HCT116 (cell line): Measurements from ENCODE around the gene RHBDF2. TPM values are rescaled to one million over a fixed set of nuclear protein-coding genes. Genes with fewer than 3 reads are reported as not detected.

Experiments
- ATAC-seq: fragments of 200-7000 bp; cut with Tn5 transposase; 2 replicates; pipeline ENCODE4 v1.9.1; 2020; ENCODE audit warnings: mild to moderate bottlenecking, moderate library complexity
- BruUV-seq: library from RNA; stranded (reverse); fragments of 400-500 nt; replicated peaks from 2 replicates; lab custom pipeline; 2021; lab: Mats Ljungman, UMichigan
- CTCF ChIA-PET: fragments of 300-600 bp; sonication (Branson Sonifier 250); formaldehyde crosslinking; loops from one replicate; lab custom pipeline; 2021; ENCODE audit warnings: antibody characterized with exemption; lab: Charles Lee
- POLR2A ChIA-PET: fragments of 300-600, 350-600 bp; sonication (Branson Sonifier 250); formaldehyde crosslinking; loops from one replicate; lab custom pipeline; 2021; ENCODE audit warnings: antibody characterized with exemption; lab: Charles Lee
- RAD21 ChIA-PET, 2 experiments: fragments of 300-600 bp; sonication (Branson Sonifier 250); formaldehyde crosslinking; loops; one replicate each; lab custom pipeline; 2023; ENCODE audit warnings: low total read pairs in 2 of 2; ENCODE audit not compliant: uncharacterized antibody in 2 of 2, unreplicated experiment in 2 of 2, low non-redundant PET in 1 of 2; lab: Charles Lee
- DNase-seq: peaks from one replicate; pipeline ENCODE4 v3.0.0-alpha.2; 2010; ENCODE audit warnings: low read depth, low spot score
- H2AFZ ChIP-seq: fragments of 200-600 bp; shearing (Covaris generic), sonication (generic); 2 replicates; pipeline ENCODE4 v1.6.1; 2017; ENCODE audit warnings: low read depth, mixed run types, mixed read lengths, antibody characterized with exemption, low read length; ENCODE audit not compliant: poor library complexity, severe bottlenecking
- H3K27ac ChIP-seq: 2 replicates; pipeline ENCODE4 v1.5.1; 2012; ENCODE audit warnings: low read depth, low read length
- H3K27me3 ChIP-seq: fragments of 200-600 bp; sonication (generic); 2 replicates; pipeline ENCODE4 v1.6.1; 2016; ENCODE audit warnings: mixed run types, low read length, mixed read lengths; ENCODE audit not compliant: insufficient read depth
- H3K36me3 ChIP-seq, 2 experiments: fragments of 200-500 bp in 1 of 2; fragments of 200-600 bp in 1 of 2; sonication (Bioruptor generic) in 1 of 2; sonication (generic) in 1 of 2; 2 replicates each; pipeline versions ENCODE4 v1.5.1 to v1.6.1; 2014 to 2016; ENCODE audit warnings: low read length in 2 of 2, inconsistent platforms in 1 of 2, mixed read lengths in 1 of 2, mixed run types in 1 of 2; ENCODE audit not compliant: insufficient read depth in 2 of 2, control insufficient read depth in 1 of 2
- H3K4me1 ChIP-seq, 2 experiments: fragments of 200-600 bp in 1 of 2; sonication (generic) in 1 of 2; 2 replicates each; pipeline versions ENCODE4 v1.5.1 to v1.6.1; 2012 to 2017; ENCODE audit warnings: low read length in 2 of 2, inconsistent platforms in 1 of 2, mild to moderate bottlenecking in 1 of 2, mixed read lengths in 1 of 2, mixed run types in 1 of 2, moderate library complexity in 1 of 2; ENCODE audit not compliant: insufficient read depth in 2 of 2, control insufficient read depth in 1 of 2
- H3K4me2 ChIP-seq: fragments of 200-600 bp; sonication (generic); 2 replicates; pipeline ENCODE4 v1.6.1; 2017; ENCODE audit warnings: mixed run types, low read length, mixed read lengths
- H3K4me3 ChIP-seq, 2 experiments: fragments of 200-600 bp in 1 of 2; sonication (generic) in 1 of 2; replicated peaks in 1 of 2; 2 replicates each; pipeline ENCODE4 v1.5.1; 2011 to 2016; ENCODE audit warnings: low read length in 2 of 2, control low read depth in 1 of 2, low read depth in 1 of 2, mild to moderate bottlenecking in 1 of 2, mixed read lengths in 1 of 2, mixed run types in 1 of 2
- H3K79me2 ChIP-seq: fragments of 200-600 bp; sonication (generic); 2 replicates; pipeline ENCODE4 v1.6.1; 2017; ENCODE audit warnings: mild to moderate bottlenecking, mixed run types, low read length, moderate library complexity, mixed read lengths; ENCODE audit not compliant: insufficient read depth
- H3K9ac ChIP-seq: fragments of 200-600 bp; sonication (generic); 2 replicates; pipeline ENCODE4 v1.6.1; 2016; ENCODE audit warnings: low read length, mixed read lengths
- H3K9me2 ChIP-seq: fragments of 200-600 bp; sonication (generic), shearing (Covaris generic); 2 replicates; pipeline ENCODE4 v1.6.1; 2017; ENCODE audit warnings: mixed run types, mild to moderate bottlenecking, moderate library complexity; ENCODE audit not compliant: insufficient read depth
- H3K9me3 ChIP-seq, 2 experiments: fragments of 200-500 bp in 1 of 2; fragments of 200-600 bp in 1 of 2; sonication (Bioruptor generic) in 1 of 2; sonication (generic) in 1 of 2; 2 replicates each; pipeline ENCODE4 v1.6.1; 2014 to 2017; ENCODE audit warnings: low read length in 2 of 2, mixed read lengths in 2 of 2, inconsistent platforms in 1 of 2, low read depth in 1 of 2, mild to moderate bottlenecking in 1 of 2, mixed run types in 1 of 2, moderate library complexity in 1 of 2; ENCODE audit not compliant: control insufficient read depth in 1 of 2, insufficient read depth in 1 of 2
- H4K20me1 ChIP-seq: fragments of 200-600 bp; sonication (generic), shearing (Covaris generic); 2 replicates; pipeline ENCODE4 v1.6.1; 2017; ENCODE audit warnings: mixed run types, mild to moderate bottlenecking, moderate library complexity; ENCODE audit not compliant: insufficient read depth
- ATF3 ChIP-seq: IDR thresholded peaks from 2 replicates; pipeline ENCODE4 v1.6.1; 2012
- CBX3 ChIP-seq: IDR thresholded peaks from 2 replicates; pipeline ENCODE4 v1.6.1; 2012; ENCODE audit warnings: low read depth
- CTCF ChIP-seq, 3 experiments: fragments of 200-600 bp in 1 of 3; sonication (generic) in 1 of 3; IDR thresholded peaks in 2 of 3; conservative IDR thresholded peaks in 1 of 3; 2 replicates each; pipeline ENCODE4 v1.5.1; 2012 to 2017; ENCODE audit warnings: low read depth in 2 of 3, low read length in 2 of 3, antibody characterized with exemption in 1 of 3, borderline replicate concordance in 1 of 3, control low read depth in 1 of 3, mild to moderate bottlenecking in 1 of 3, mixed read lengths in 1 of 3, mixed run types in 1 of 3, moderate library complexity in 1 of 3; ENCODE audit not compliant: insufficient read depth in 1 of 3
- EGR1 ChIP-seq: IDR thresholded peaks from 2 replicates; pipeline ENCODE4 v1.6.1; 2012; ENCODE audit warnings: low read depth
- ELF1 ChIP-seq: IDR thresholded peaks from 2 replicates; pipeline ENCODE4 v1.6.1; 2012; ENCODE audit warnings: low read depth, borderline replicate concordance
- FOSL1 ChIP-seq: IDR thresholded peaks from 2 replicates; pipeline ENCODE4 v1.6.1; 2012; ENCODE audit warnings: low read depth
- POLR2AphosphoS5 ChIP-seq: IDR thresholded peaks from 2 replicates; pipeline ENCODE4 v1.6.1; 2011; ENCODE audit warnings: mild to moderate bottlenecking, low read depth, low read length, moderate library complexity
- RAD21 ChIP-seq: IDR thresholded peaks from 2 replicates; pipeline ENCODE4 v1.6.1; 2012; ENCODE audit warnings: low read depth, mild to moderate bottlenecking
- SIN3A ChIP-seq: IDR thresholded peaks from 2 replicates; pipeline ENCODE4 v1.6.1; 2012; ENCODE audit warnings: low read depth
- SP1 ChIP-seq: IDR thresholded peaks from 2 replicates; pipeline ENCODE4 v1.6.1; 2012; ENCODE audit warnings: low read depth
- SRF ChIP-seq: IDR thresholded peaks from 2 replicates; pipeline ENCODE4 v1.6.1; 2012; ENCODE audit warnings: low read depth
- YY1 ChIP-seq: IDR thresholded peaks from 2 replicates; pipeline ENCODE4 v1.6.1; 2011; ENCODE audit warnings: low read length, low read depth, moderate library complexity, mild to moderate bottlenecking; ENCODE audit not compliant: insufficient replicate concordance; ENCODE audit errors: extremely low read depth
- ZBTB33 ChIP-seq: IDR thresholded peaks from 2 replicates; pipeline ENCODE4 v1.6.1; 2011; ENCODE audit warnings: mild to moderate bottlenecking, low read length, moderate library complexity; ENCODE audit not compliant: insufficient replicate concordance; ENCODE audit errors: extremely low read depth
- ZNF274 ChIP-seq: fragments of 200-500 bp; sonication (Bioruptor generic); IDR thresholded peaks from 2 replicates; pipeline ENCODE4 v1.6.1; 2014; ENCODE audit warnings: mild to moderate bottlenecking, low read depth, low read length, inconsistent platforms
- intact Hi-C: fragments of 100-400 bp; cut with micrococcal nuclease; formaldehyde crosslinking; loops from 2 replicates; pipeline ENCODE4 v1.10.0; 2022
- total RNA-seq: library from RNA; stranded (reverse); gene quantifications from one replicate; pipeline ENCODE4 v1.2.1, GENCODE V29; 2021; ENCODE audit not compliant: unreplicated experiment
- TF ChIP-seq, protein P1 (sequence below): IDR thresholded peaks from 2 replicates; pipeline ENCODE4 v1.6.1; 2012; ENCODE audit warnings: low read depth

RHBDF2 gene
- total RNA-seq, 1 experiment from 2014 or later, result 61.1 TPM

GRCh38 chr17:76541739-76542454 lies 40.7 kb upstream of the RHBDF2 start:
- Histone ChIP-seq H4K20me1 (no peaks in the 10 kb centered on the region), H3K27me3 (no peaks in the 10 kb centered on the region), H2AFZ (no peak overlapping the region), H3K9me3 (no peaks in the 10 kb centered on the region), H3K4me2 (no peak overlapping the region), H3K79me2 (no peaks in the 10 kb centered on the region), H3K9me2 (no peaks in the 10 kb centered on the region), H3K9ac (peak overlapping the region; percentile 67; the same call in 1 of the 2 replicates), H3K4me1 (peaks cover 8 to 20% of the 10 kb centered on the region in 2 experiments), H3K36me3 (no peaks in the 10 kb centered on the region), H3K27ac (no peak overlapping the region; the same call in 1 of the 2 replicates), H3K4me3 (no peak overlapping the region)
- ChIA-PET CTCF (no interaction called here), RAD21 (no interaction called here), POLR2A (no interaction called here)
- no TSS peak for BruUV-seq
- TF ChIP-seq SP1 (no peak), ATF3 (no peak), SIN3A (no peak), CBX3 (no peak), RAD21 (no peak), ZBTB33 (no peak), FOSL1 (no peak), ELF1 (no peak), CTCF (IDR thresholded peaks at IDR 0.05 in 2 of 3, conservative IDR thresholded peaks at IDR 0.05 in 1 of 3; ENCODE audit: borderline replicate concordance in 1 of 3, insufficient read depth in 1 of 3, low read depth in 2 of 3, low read length in 2 of 3) (no peak), EGR1 (no peak), YY1 (no peak), ZNF274 (no peak), SRF (no peak), POLR2AphosphoS5 (no peak)
- TF ChIP-seq, protein P1, sequence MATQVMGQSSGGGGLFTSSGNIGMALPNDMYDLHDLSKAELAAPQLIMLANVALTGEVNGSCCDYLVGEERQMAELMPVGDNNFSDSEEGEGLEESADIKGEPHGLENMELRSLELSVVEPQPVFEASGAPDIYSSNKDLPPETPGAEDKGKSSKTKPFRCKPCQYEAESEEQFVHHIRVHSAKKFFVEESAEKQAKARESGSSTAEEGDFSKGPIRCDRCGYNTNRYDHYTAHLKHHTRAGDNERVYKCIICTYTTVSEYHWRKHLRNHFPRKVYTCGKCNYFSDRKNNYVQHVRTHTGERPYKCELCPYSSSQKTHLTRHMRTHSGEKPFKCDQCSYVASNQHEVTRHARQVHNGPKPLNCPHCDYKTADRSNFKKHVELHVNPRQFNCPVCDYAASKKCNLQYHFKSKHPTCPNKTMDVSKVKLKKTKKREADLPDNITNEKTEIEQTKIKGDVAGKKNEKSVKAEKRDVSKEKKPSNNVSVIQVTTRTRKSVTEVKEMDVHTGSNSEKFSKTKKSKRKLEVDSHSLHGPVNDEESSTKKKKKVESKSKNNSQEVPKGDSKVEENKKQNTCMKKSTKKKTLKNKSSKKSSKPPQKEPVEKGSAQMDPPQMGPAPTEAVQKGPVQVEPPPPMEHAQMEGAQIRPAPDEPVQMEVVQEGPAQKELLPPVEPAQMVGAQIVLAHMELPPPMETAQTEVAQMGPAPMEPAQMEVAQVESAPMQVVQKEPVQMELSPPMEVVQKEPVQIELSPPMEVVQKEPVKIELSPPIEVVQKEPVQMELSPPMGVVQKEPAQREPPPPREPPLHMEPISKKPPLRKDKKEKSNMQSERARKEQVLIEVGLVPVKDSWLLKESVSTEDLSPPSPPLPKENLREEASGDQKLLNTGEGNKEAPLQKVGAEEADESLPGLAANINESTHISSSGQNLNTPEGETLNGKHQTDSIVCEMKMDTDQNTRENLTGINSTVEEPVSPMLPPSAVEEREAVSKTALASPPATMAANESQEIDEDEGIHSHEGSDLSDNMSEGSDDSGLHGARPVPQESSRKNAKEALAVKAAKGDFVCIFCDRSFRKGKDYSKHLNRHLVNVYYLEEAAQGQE, result no peak
- DNase-seq, result no peak
- no peak for ATAC-seq
- intact Hi-C loops, result no loop called here
